NCI-H2029 treated with DMSO at 0.1 percent for 48 hours (cell line): ENCODE measurements around the gene LIF.
A peak's percentile ranks its signal among the peaks of the same experiment; 100 is the strongest.
"Not testable (repeated sequence)": the region's sequence is repeated elsewhere in the genome, so short reads cannot be mapped to it uniquely, and the experiment has no call there.

Source experiments
- DNase-seq: peaks from one replicate; lab custom pipeline; 2025; lab: John Stamatoyannopoulos, UW

Gene LIF

DNA sequence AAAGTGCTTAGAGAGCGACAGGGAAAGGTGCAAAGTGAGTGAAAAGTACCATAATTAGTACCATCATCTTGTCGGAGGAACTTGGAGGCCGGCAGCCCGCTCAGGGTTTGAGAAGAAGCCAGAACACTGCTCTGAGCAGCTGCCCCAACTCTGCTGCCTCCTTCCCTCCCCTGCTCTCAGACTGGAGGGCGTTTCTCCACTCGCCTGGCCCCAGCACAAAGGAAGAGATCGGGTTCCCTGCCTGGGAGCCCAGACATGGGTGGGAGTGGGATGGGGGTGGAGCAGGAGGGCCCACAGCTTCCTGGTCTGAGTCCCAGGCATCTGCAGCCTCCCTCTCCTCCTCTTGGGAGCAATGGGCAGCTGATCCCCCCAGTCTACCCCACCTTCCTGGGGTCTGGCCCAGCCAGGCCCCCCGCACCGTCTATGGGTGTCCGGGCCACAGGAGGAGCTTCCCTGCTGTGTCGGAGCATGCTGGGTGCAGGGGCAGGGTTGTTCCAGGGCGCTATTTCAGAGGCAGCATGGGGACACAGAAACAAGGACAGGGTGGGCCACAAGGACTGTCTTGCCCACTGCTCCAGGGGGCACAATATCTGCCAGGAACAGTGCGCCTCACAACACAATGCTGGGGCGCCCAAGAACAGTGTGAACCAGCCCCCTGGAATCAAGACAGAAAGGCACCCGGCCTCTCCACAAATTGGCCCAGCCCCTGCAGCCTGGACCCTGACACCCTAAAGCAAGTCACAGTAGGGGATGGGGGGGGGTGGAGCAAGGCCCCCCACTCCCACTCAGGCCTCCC lies 4.8 kb downstream of the LIF start:
- DNase-seq: no peak

DNA sequence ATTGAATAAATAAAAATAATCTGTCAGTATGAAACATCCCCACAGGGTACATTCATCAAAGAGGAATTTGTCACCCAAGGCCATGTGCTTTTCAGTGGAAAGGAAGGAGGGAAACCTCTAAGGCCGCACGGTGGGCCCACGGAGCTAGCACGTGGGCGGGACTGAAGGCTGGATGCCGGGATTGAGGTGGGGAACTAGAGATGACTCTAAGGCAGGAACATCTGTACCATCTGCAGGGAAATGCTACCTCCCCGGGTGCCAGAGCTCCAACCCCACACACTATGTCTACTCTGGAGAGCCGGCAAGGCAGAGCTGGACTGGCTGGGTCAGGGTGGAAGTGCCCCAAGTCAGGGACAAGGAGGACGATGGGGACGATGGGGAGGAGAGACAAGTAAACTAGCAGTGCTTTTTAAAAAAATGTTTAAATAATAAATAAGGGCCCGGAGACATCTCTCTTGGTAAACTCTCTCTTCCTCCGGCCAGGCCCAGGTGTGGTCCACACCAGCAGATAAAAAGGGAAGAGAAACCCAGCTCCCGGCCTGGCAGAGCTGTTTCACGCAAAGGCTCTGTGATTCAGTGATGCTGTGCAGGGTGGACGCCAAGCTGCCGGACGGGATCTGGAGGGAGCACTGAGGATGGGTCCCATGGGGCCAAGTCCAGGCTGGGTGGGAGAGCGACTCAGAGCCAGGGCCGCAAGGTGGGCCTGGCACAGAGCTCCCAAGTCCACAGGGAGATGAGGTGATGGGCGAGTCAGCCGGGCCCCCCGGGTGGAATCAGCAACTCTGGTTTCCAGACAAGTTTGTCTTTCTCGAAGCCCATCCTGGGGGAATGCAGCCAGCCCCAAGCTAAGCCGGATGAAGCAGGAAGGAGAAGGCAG lies 5.8 kb downstream of the LIF start:
- DNase-seq: no peak

DNA sequence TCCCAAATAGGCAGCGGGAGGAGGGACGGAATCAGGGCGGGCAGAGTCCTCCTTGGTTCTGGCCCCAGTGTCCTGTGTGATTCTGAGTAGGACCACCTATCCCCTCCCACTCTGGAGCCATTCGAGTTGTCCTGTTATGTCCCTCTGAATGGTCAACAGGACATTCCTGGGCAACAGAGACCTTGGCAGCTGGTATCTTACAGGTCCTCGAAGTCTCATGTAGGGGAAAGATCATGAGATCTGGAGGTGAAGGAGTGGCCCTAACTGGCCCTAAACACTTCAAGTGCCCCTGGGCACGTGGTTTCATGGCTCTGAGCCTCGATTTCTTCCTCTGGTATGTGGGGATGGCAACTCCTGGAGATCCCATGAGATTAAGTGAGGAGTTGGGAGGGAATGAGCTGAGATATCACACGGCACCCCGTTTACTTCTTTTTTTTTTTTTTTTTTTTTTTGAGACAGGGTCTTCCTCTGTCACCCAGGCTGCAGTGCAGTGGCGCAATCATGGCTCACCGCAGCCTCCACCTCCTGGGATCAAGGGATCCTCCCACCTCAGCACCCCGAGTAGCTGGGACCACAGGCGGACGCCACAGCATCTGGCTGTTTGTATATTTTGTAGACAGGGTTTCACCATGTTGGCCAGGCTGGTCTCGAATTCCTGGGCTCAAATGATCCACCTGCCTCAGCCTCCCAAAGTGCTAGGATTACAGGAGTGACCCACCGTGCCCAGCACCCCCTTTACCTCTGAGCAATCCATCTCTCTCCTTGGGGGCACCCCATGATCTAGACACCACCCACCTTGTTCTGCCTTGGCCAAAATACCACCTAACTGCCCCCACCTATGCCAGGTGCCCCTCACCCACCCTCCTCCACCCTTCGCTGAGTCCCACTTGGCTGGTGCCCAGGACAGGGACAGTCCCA lies 6.8 kb downstream of the LIF start:
- no peak for DNase-seq

DNA sequence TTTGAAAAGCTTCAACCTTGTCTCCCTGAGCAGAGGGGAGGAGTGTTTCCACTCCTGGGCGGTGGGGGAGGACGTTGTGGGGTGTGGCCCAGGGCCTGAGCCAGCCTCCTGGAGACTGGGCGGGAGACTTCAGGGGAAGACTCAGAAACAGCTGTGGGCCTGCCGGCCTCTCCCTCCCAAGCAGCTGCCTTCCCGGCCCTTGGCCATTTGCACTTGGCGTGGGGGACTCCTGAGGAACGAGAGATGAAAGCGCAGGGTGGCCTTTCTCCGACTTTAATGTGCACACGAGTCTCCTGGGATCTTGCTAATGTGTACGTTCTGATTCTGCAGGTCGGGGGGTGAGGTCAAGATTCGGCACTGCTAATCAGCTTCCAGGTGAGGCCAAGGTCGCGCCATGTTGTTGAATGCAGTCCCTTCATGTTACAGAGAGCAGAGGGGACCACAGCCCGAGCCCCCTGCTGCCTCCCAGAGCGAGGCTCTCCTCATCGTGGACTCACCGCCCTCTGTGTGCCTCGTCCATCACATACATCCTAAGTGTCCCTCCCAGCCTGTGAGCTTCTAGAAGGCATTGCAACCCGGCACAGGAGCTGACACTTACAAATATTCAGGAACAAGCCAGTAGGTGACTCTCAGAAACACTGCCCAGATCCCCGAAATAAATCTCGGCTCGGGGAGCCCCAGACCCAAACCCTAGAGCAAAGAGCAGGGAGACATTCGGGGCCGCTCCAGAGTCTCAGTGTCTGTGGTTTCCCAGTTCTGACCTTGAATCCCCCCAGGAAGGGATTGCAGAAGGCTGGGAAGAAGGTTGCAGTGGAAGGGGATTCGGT lies 7.7 kb downstream of the LIF start:
- no peak for DNase-seq

DNA sequence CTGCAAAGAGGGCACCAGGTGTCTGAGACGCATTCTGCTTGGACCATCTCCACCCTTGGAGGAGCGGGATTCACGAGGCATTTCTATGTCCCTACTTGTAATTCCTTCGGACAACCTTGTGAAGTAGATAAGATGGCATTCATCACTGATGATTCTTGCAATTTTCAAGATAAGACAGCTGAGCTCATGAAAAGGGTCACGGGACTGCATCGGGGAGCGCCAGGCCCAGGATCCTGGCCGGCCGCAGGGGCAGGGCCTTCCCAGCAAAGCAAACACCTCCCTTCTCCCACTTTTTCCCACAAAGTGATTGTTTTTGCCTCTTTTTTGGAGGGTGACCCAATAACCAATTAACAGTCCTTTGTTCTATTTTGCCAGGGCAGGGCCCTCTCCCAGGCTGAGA lies 8.4 kb downstream of the LIF start:
- DNase-seq: no peak

DNA sequence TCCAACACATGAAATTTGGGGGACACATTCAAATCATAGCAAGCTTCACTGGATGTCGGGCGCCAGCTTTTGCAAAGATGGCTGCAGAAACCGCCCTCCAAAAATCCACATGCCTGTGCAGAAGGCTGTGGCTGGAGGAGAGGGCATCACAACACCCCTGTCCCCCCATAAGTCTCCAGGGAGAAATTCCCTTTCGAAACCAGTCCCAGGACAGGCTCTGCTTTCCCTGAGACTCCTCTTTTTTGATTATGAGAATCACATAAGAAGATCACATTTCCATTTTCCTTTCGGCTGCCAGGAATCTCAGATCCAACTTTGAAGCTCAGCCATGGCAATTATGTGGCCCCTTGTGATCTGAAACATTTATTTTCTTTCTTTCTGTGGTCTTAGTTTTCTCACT lies 9.7 kb downstream of the LIF start:
- no peak for DNase-seq

DNA sequence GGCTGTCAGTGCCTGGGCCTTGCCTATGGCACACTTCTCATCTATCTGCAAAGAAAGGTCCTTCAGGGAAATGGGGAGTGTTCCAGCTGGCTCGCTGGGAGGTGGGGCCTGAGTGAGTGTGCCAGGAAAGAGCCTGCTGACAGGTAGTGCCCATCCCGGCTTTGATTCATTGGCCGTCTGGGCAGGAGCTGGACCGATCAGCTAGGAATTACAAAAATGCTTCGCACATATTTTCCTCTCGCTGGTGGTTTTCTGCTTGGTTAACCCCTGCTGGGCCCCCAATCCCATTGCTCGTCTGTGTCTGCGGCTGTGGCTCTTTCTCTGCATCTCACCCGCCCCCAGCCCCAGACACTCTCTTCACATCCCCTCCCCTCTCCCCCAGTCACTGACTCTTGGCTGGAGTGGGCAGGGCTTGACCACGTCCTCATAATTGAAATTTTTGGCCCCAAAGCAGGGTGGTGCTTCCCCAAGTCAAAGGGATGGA lies 10.8 kb downstream of the LIF start:
- DNase-seq: peak; percentile 19

DNA sequence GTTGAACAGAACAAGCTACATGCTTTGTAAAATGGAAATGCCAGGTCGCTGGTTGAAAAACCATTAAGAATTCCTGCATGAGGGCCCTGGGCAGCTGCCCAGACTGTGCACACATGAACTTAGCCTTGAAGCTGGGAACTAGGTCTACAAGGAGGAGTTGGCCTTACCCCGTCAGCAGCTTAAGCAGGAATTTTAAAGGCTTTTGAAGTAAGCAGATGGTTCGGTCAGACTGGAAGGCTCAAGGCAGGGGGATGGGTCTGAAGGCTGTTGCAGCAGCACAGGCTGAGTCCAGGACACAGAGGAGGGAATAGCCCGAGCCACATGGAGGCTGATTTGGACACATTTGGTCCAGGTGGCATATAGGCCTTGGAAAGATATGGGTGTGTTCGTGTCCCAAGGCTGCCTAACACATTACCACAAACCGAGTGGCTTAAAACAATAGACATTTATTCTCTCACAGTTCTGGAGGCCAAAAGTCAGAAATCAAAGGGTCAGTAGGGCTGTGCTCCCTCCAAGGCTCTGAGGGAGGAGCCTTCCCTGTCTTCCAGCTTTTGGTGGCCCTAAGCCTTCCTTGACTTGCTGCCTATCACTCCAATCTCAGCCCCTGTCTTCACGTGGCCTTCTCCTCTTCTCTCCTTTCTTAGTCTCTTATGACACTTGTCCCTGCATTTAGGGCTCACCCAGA lies 11.6 kb downstream of the LIF start:
- DNase-seq: no peak

DNA sequence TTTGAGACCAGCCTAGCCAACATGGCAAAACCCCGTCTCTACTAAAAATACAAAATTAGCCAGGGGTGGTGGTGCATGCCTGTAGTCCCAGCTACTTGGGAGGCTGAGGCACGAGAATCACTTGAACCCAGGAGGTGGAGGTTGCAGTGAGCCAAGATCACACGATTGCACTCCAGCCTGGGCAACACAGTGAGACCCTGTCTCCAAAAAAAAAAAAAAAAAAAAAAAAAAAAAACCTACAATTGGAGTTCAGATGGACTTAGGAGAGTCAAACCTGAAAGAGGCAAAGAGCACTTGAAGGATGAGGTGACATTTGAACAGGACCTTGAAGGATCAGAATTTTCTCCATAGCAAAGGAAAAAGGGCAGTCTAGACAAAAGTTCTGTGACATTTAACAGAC lies 12.2 kb downstream of the LIF start:
- not testable (repeated sequence) for DNase-seq

DNA sequence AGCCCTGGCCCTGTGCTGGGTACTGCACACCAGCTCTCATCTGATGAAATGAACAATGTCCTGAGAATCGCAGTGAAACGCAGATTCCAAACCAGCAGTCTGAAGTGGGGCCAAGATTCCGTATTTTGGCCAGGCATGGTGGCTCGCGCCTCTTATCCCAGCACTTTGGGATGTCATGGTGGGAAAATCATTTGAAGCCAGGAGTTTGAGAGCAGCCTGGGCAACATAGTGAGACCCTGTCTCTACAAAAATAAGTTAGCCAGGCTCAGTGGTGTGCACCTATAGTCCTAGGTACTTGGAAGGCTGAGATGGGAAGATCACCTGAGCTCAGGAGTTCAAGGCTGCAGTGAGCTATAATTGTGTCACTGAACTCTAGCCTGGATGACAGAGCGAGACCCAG lies 13.0 kb downstream of the LIF start:
- DNase-seq: no peak

DNA sequence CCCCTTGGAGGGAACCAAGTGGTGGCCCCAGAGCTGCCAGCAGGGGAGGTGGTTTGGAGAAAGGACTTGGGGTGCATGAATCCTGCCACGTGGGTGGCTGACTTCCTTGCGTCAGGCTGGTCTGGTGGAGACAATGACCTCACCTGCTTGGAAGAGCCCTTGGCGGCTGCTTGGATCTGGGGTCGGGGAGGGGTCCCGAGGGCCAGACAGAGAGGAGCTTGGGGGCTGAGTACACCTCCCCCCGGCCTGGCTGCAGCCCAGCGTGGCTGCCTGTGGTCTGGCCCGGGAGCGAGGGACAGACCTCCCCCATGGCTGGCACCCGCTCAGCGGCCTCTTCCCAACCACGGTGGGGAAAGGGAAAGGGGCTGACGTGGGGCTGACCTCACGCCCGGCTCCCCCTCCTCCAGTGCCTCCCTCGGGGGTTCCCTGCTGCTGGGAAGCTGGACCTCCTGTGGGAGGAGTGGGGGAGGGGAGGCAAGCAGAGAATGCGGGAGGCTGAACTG lies 13.8 kb downstream of the LIF start:
- DNase-seq: no peak

DNA sequence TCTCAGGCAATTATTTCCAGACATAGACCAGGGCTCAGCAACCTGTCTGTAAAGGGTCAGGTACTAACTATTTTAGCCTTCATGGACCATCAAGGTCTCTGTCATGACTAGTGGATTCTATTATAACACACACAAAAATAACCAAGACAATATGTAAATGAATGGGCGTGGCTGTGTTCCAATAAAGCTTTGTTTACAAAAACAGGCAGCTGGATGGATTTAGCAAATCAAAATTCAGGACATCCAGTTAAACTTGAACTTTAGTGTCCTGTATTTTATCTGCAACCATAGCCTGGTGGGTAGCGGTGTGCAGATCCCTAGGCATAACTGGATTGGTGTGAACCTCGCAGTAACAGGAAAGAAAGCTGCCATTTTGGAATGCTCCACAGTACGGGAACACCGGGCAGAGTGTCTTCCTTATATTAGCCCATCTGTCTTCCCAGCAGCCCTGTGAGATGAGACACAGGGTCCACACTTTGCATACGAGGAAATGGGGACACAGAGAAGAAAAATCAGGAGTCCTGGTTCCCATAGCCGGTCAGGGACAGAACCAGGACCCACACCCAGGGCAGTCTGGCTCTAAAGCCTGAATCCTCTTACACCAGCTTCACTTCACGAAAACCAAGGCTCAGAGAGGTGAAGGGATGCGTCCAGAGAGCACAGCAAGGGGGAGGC lies 15.6 kb downstream of the LIF start:
- no peak for DNase-seq

DNA sequence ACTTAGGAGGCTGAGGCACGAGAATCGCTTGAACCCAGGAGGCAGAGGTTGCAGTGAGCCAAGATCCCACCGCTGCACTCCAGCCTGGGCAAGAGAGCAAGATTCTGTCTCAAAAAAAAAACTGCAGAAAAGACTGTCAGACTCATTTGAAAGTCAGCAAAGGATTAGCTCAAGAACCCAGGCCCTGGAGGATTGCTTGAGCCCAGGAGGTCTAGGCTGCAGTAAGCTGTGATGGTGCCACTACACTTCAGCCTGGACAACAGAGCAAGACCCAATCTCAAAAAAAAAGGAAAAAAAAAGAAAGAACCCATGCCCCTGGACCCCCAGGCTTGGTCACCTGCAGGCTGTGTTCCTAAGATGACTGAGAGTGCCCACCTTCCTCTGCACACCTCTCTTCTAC lies 16.2 kb downstream of the LIF start:
- no peak for DNase-seq

DNA sequence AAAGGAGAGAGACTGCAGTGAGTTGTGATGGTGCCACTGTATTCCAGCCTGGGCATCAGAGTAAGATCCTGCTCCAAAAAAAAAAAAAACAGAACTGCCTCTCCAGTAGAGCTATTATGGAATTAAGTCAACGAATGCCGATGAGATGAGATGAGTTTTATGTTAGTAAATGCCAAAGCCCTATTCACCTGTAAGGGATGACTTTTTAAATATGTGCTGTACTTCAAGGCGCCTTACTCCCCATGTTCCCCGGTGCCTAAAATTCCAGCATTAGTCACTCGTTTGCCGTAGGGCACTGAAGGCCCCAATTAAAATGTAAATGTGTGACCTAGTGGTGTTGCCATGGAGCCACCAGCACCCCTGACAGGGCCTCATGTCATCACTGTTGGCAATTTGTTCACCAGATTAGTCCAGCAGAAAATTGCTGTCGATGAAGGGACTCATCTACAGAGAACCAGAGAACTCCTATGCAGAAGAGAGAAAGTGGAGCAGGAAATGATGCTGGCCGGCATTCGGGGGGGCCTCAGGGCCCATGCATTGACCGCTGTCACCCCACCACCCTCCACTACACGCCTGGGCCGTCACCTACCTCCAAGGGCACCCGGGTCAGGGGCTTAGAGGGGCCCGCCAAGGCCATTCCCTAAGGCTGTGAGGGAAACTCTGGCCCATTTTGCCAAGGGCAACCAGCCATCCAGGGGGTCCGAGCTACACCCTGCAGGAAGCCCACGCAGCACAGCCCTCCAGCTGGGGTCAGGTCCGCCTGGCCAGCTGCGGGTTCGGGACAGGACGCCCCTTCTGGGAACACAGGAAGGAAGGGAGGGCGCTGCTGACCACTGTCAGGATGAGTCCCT lies 17.8 kb downstream of the LIF start:
- no peak for DNase-seq

DNA sequence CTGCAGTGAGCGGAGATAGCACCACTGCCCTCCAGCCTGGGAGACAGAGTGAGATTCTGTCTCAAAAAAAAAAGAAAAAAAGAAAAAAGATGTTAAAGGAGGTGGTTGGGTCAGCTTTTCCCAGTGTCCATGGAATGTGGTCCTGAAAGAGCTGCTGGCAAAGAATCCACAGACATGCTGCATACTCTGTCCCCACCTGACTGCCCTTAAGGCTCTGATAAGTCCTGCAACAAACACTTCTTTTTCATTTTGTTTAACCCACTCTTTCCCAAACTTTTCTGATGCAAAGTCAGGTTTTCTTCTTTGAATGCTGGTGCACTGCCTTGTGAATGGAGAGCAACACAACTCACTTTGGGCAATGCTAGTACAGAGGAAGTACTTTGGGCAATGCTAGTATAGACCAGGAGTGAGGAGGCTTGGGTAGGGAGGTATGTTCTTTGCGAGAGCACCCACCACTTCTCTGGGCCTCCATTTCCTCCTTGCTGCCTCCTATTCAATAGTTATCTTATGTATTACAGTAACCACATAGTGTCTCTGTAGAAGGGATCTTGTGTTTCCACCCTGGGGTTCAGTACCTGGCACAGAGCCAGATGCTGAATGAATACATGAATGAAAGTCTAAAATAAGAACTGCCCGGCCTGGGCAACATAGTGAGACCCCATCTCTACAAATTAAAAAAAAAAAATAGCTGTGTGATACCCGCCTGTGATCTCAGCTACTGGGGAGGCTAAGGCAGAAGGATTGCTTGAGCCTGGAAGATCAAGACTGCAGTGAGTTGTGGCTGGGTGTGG lies 18.9 kb downstream of the LIF start:
- DNase-seq: no peak

DNA sequence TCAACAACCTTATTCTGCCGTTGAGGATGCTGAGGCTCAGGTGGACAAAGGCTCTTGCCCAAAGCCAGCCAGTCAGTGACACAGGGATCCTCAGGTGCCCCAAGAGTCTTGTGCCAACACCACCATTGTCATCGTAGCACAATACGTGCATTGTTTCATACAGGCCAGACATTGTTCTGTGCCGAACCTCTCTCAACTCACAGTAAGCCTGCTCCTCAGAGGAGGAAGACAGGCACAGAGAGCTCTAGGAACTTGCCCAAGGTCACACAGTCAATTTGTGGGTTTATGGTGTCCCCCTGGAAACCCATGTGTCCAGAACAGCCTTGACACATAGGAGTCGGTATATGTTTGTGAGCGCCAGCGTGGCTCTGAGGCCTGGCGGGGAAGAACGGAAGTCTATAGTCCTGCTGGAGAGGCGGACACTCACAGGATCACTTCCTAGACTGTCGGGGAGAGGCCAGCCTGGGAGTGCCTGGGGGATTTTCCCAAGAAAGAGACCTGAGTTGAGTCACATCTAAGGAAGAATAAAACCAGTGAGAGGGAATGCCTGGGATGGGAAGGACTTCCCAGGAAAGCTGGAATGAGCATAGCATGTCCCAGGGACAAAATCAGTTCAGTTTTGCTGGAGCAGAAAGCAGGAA lies 20.2 kb downstream of the LIF start:
- no peak for DNase-seq

DNA sequence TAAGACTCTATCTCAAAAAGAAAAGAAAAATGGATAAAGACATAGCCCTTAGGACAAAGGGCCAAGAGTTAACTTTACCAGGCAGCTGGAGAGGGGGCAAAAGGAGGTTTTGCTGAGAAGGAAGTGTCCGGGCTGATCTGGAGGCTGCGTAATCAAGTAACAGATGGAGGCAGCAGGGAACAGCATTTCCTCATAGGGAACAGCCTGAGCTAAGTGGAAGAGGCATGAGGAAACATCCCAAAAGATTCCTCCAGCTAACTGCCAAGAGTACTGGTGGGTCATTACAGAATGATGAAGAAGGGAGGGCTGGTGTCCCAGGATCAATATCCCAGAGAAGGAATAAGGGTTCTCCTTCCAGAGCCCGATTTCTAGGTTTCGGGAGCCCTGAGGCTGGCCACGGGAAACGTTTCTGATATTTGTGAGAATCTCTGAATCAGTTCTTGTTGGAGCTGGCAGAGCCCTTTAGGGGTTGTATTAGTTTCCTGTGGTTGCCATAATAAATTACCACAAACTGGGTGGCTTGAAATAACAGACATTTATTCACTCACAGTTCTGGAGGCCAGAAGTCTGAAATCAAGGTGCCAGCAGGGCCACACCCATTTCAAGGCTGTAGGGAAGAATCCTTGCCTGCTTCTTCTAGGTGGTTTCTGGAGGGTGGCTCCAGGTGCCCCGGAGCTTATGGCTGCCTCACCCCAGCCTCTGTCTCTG lies 21.2 kb downstream of the LIF start:
- DNase-seq: no peak
